Measurements from ENCODE around the gene APRT.
A peak's percentile ranks its signal among the peaks of the same experiment; 100 is the strongest.

APRT gene

DNA sequence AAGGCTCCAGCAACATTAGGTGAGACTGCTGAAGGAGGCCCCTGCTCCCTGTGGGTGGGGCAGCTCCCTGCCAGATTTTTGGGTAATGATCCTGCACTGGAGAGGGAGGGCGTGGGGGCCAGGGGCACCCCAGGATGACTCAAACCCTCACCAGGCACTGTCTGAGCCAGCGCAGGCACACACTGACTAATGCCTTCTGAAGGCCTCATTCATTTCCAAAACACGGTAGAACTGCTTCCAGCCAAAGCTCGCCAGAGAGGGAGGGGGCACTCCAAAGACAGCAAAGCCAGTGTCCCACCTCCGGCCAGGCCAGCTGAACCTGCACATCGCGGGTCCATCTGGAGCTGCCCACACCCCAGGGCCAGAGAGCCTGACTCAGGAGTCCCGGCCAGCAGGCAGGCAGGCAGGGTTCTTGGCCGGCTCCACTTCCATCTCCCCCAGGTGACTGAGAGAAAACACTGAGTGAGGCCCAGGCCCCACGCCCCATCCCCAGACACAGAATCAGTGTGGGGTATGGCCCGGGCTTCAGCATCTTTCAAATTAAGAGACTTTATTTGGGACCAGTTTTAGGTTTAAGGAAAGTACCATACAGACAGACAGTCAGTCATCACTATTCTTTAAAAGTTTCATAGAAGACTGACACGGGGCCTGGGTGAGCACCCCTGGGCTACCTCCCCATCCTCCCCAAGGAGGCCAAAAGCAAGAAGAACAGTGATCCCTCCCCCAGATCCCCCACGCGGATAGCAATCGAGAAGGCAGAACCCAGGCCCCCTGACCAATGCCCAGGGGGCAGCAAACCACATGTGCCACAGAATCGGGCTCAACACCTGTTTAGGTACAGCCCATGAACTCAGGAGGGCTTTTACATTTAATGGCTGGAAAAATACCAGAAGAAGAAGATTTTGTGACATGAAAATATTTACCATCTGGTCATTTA is 29.0 kb downstream of the APRT start:
- Histone ChIP-seq H3K4me3 (ENCODE audit: low read length) (no peak overlapping the region), H3K4me1 (ENCODE audit: insufficient read depth, low read length) (peaks cover 18% of the 10 kb centered on the region; the same call in 1 of the 2 replicates), H3K27me3 (ENCODE audit: insufficient read depth, low read length) (peaks cover 7% of the 10 kb centered on the region), H3K36me3 (ENCODE audit: insufficient read depth, low read length) (no peaks in the 10 kb centered on the region), H3K9ac (ENCODE audit: low read depth, low read length) (no peak overlapping the region), H3K9me3 (ENCODE audit: insufficient read depth, low read depth, low read length) (no peaks in the 10 kb centered on the region), H3K27ac (ENCODE audit: low read depth, low read length) (no peak overlapping the region)
- 79% methylated on average over 16 of the region's 16 CpGs for WGBS

DNA sequence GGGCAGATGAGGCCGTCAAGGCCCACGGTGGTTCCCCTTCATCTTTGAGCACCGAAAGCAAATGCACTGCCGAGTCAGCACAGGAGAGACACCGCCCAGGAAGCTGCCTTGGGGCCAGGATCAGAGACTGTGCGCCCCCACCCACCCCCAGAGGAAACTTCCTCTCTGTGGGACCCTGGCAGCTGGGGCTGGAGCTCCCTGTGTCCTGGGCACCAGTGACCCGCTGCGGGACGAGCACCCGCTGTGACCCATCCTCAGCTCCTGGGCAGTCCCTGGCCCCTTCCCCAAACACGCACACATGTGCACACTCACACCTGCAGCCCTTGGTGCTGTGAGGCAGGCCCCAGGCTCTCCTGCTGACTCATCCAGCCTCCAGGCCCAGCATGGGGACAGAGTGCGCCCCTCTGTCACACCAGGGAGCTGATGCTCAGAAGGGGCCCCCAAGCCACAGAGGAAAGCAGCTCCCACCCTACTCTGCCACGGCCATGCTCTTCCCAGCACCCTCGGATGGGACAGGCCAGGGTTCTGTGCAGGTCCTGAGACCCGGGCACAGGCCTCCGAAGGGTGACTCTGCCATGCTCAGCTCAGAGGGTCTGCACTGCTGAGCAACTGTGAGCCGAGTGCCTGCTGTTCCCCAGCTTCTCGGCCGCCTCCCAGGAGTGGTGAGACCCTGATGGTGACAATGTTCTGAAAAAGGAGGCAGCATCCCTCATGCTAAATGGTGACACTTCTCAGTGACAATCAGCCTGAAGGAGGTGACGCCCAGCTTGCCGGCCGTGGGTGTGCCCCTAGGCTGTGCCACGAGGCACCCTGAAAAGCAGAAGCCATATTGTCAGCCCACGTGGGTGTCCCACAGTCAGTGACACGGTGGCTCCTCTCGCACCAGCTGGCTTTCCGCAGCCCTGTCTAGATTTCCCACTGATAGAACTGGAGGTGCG is 30.3 kb downstream of the APRT start:
- Histone ChIP-seq H3K27ac (ENCODE audit: low read depth, low read length) (no peak overlapping the region), H3K36me3 (ENCODE audit: insufficient read depth, low read length) (no peaks in the 10 kb centered on the region), H3K4me1 (ENCODE audit: insufficient read depth, low read length) (peaks cover 22% of the 10 kb centered on the region; the same call in 1 of the 2 replicates), H3K9me3 (ENCODE audit: insufficient read depth, low read depth, low read length) (no peaks in the 10 kb centered on the region), H3K9ac (ENCODE audit: low read depth, low read length) (no peak overlapping the region), H3K4me3 (ENCODE audit: low read length) (no peak overlapping the region), H3K27me3 (ENCODE audit: insufficient read depth, low read length) (peaks cover 7% of the 10 kb centered on the region)
- WGBS, result 87% methylated on average over 28 of the region's 28 CpGs

DNA sequence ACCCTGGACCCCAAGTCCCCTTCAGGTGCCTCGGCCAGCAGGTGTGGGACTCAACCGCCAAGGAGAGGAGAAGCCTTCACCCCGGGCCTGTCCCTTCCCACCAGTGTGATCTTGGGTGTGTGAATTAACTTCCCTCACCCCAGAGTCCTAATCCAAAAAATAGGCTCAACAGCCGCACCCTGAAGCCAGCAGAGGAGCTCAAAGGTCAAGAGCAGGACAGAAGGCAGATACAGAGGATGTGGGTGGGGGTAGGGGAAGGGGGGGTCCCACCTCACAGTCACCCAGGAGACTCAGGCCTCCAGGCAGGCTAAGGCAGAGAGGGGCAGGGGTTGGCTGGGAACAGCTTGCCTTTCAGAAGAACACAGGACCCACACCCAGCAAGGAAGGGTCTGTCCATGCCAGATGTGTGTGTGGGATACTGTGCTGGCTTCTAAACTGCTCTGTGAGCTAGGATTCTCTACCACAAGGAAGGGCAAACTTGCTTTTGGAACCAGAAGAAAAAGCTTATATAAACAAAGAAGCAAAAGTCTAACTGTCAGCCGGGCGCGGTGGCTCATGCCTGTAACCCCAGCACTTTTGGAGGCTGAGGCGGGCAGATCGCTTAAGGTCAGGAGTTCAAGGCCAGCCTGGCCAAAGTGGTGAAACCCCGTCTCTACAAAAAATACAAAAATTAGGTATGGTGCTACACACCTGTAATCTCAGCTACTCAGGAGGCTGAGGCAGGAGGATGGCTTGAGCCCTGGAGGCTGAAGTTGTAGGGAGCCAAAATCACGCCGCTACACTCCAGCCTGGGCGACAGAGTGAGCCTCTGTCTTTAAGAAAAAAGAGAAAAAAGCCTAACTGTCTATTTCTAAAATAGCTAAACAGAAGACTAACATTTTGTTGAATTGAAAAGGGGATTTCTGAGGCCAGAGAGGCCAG is 31.3 kb downstream of the APRT start:
- no peak overlapping the region for H3K9ac ChIP-seq (ENCODE audit: low read depth, low read length)

DNA sequence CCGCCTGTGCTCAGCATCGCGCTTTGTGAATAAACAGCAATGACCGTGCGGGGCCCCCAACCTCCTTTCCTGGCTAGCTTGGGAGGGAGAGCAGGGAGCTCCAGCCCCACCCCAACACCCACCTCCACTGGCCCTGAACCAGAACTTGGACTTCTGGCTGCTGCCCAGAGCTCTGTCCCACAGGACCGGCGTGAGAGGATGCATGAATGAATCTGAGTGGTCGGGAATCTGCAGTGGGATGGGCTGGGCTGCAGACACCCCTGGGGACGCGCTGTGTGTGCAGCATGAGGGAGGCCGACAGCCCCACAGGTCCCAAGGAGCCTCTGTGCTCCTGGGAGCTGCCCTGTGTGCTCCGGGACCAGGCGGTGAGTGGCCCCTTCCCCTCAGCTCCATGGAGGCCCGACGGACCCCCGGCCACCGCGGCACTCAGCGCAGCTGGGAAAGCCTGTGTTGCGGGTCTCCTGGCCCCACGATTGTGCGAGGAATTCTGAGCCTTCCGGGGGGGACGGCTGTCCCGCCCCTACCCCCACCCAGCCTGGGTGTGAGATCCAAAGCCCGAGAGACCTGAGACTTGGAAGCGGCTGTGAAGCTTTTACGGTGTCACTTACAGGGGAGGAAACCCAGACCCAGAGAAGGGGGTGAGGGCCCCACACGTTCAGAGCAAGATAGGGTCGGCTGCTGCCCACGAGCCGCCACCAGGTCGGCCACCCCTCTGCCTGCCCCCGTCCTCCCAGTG is 32.2 kb downstream of the APRT start:
- Histone ChIP-seq H3K27me3 (ENCODE audit: insufficient read depth, low read length) (no peaks in the 10 kb centered on the region), H3K9me3 (ENCODE audit: insufficient read depth, low read depth, low read length) (no peaks in the 10 kb centered on the region), H3K36me3 (ENCODE audit: insufficient read depth, low read length) (no peaks in the 10 kb centered on the region), H3K4me1 (ENCODE audit: insufficient read depth, low read length) (peaks cover 22% of the 10 kb centered on the region; the same call in 1 of the 2 replicates), H3K4me3 (ENCODE audit: low read length) (no peak overlapping the region), H3K9ac (ENCODE audit: low read depth, low read length) (no peak overlapping the region), H3K27ac (ENCODE audit: low read depth, low read length) (no peak overlapping the region)
- WGBS, result 85% methylated on average over 34 of the region's 34 CpGs

More for the DNA sequence above, 31.3 kb downstream of the APRT start:
- Histone ChIP-seq H3K4me3 (ENCODE audit: low read length) (no peak overlapping the region), H3K4me1 (ENCODE audit: insufficient read depth, low read length) (peaks cover 22% of the 10 kb centered on the region; the same call in 1 of the 2 replicates), H3K27ac (ENCODE audit: low read depth, low read length) (no peak overlapping the region), H3K36me3 (ENCODE audit: insufficient read depth, low read length) (no peaks in the 10 kb centered on the region), H3K27me3 (ENCODE audit: insufficient read depth, low read length) (peaks cover 2% of the 10 kb centered on the region), H3K9me3 (ENCODE audit: insufficient read depth, low read depth, low read length) (no peaks in the 10 kb centered on the region)
- 84% methylated on average over 11 of the region's 13 CpGs for WGBS

DNA sequence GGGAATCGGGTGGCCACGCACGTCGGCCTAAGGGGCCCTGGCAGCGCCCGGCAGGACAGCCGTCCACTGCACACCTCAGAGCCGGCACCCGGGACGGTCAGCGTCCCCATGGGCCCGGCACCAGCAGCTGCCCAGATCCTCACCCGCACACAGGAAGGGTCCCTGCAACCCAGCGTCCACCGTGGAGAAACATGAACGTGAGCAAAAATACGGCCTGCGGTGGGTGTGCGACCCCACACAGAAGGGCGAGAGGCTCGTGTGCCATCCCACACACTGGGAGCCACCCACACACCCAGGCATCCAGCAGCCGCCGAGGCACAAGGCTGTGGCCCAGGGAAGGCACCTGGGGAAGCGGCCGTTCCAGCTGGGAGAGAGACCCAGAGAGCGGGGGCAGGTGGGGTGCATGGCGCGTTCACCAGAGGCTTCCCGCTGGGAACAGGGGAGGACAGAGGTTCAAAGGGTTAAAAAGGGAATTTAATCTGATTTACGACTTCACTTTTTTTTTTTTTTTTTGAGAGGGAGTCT is 33.1 kb downstream of the APRT start:
- 90% methylated on average over 30 of the region's 30 CpGs for WGBS
- Histone ChIP-seq H3K4me3 (ENCODE audit: low read length) (no peak overlapping the region), H3K4me1 (ENCODE audit: insufficient read depth, low read length) (peaks cover 17% of the 10 kb centered on the region; the same call in 1 of the 2 replicates), H3K27ac (ENCODE audit: low read depth, low read length) (no peak overlapping the region), H3K9ac (ENCODE audit: low read depth, low read length) (no peak overlapping the region), H3K36me3 (ENCODE audit: insufficient read depth, low read length) (no peaks in the 10 kb centered on the region), H3K9me3 (ENCODE audit: insufficient read depth, low read depth, low read length) (no peaks in the 10 kb centered on the region), H3K27me3 (ENCODE audit: insufficient read depth, low read length) (no peaks in the 10 kb centered on the region)

DNA sequence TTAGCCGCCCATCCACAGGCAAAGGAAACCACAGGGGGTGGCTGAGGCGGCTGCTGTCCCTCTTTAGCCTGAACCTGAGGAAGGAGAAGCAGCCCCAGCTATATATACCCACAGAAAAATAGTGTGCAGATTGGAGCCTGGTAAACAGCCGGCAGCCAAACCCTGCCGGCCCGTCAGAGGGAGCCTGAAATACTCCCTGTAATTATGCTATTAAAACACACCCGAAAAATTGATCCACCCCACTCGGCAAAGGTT is 33.5 kb downstream of the APRT start:
- peaks cover 13% of the 10 kb centered on the region; the same call in 1 of the 2 replicates for H3K4me1 ChIP-seq (ENCODE audit: insufficient read depth, low read length)
- H3K9me3 ChIP-seq (ENCODE audit: insufficient read depth, low read depth, low read length), result no peaks in the 10 kb centered on the region
- no peak overlapping the region for H3K27ac ChIP-seq (ENCODE audit: low read depth, low read length)
- no peak overlapping the region for H3K9ac ChIP-seq (ENCODE audit: low read depth, low read length)
- H3K27me3 ChIP-seq (ENCODE audit: insufficient read depth, low read length), result no peaks in the 10 kb centered on the region
- no peaks in the 10 kb centered on the region for H3K36me3 ChIP-seq (ENCODE audit: insufficient read depth, low read length)
- WGBS, result 64% methylated on average over 7 of the region's 7 CpGs
- H3K4me3 ChIP-seq (ENCODE audit: low read length), result no peak overlapping the region

DNA sequence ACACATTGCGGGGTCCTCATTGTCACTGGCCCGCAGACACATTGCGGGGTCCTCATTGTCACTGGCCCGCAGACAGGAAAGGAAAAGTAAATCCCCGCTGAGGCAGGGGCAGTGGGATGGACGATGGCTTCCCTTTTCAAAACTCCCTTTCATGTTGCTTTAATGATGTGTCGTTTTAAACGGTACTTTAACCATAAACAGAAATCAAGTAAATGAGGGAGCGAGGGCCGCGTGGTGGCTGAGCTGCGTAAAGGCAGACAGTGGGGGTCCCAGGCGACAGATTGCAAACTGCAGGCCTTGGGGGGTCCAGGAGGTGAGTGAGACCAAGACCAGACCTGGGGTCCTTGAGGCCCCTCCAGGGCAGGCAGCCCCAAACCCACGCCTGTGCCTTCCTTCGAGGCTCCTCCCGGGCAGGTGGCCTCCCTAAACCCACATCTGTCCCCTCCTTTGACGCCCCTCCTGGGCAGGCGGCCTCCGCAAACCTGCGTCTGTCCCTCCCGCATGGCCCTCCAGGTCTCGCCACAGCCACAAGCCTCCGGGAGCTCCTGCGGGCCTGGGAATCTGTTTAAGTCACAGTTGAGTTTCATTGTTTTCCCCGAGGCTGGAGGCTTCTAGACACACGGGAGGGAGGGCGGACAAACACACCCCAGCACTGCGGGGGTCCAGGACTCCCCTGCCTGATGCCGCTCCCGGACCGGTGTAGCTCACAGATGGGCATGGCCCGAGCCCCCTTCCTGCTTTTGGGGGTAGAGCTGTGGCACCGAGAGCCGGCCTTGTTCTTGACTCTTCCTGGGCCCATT is 34.1 kb downstream of the APRT start:
- Histone ChIP-seq H3K4me3 (ENCODE audit: low read length) (no peak overlapping the region), H3K36me3 (ENCODE audit: insufficient read depth, low read length) (no peaks in the 10 kb centered on the region), H3K4me1 (ENCODE audit: insufficient read depth, low read length) (peaks cover 11% of the 10 kb centered on the region; the same call in 1 of the 2 replicates), H3K27me3 (ENCODE audit: insufficient read depth, low read length) (no peaks in the 10 kb centered on the region), H3K9ac (ENCODE audit: low read depth, low read length) (peak overlapping the region; percentile 24; the same call in 1 of the 2 replicates), H3K27ac (ENCODE audit: low read depth, low read length) (0 out of 2 replicates have a peak overlapping the region, but pooled peaks have one; percentile 30), H3K9me3 (ENCODE audit: insufficient read depth, low read depth, low read length) (no peaks in the 10 kb centered on the region)
- 68% methylated on average over 34 of the region's 34 CpGs for WGBS

DNA sequence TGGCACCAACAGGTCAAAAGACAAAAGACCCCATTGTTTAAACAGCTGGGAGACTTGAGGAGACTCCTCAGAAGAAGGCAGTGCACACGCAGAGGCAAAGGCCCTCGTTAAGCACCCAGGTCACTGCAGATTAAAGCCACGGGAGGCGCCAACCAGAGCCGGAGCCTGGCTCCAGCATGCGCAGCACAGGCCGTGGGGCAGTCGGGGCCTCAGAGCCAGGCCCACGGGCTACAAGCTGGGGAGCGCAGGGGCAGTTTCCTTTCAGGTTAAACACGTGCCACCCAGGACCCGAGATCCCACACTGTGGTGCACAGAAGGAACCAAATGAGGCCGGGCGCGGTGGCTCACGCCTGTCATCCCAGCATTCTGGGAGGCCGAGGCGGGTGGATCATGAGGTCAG is 35.9 kb downstream of the APRT start:
- Histone ChIP-seq H3K27ac (ENCODE audit: low read depth, low read length) (no peak overlapping the region), H3K4me3 (ENCODE audit: low read length) (no peak overlapping the region), H3K36me3 (ENCODE audit: insufficient read depth, low read length) (no peaks in the 10 kb centered on the region), H3K27me3 (ENCODE audit: insufficient read depth, low read length) (peaks cover 3% of the 10 kb centered on the region; the same call in 1 of the 2 replicates), H3K4me1 (ENCODE audit: insufficient read depth, low read length) (peaks cover 14% of the 10 kb centered on the region), H3K9me3 (ENCODE audit: insufficient read depth, low read depth, low read length) (no peaks in the 10 kb centered on the region), H3K9ac (ENCODE audit: low read depth, low read length) (no peak overlapping the region)
- 93% methylated on average over 18 of the region's 18 CpGs for WGBS

DNA sequence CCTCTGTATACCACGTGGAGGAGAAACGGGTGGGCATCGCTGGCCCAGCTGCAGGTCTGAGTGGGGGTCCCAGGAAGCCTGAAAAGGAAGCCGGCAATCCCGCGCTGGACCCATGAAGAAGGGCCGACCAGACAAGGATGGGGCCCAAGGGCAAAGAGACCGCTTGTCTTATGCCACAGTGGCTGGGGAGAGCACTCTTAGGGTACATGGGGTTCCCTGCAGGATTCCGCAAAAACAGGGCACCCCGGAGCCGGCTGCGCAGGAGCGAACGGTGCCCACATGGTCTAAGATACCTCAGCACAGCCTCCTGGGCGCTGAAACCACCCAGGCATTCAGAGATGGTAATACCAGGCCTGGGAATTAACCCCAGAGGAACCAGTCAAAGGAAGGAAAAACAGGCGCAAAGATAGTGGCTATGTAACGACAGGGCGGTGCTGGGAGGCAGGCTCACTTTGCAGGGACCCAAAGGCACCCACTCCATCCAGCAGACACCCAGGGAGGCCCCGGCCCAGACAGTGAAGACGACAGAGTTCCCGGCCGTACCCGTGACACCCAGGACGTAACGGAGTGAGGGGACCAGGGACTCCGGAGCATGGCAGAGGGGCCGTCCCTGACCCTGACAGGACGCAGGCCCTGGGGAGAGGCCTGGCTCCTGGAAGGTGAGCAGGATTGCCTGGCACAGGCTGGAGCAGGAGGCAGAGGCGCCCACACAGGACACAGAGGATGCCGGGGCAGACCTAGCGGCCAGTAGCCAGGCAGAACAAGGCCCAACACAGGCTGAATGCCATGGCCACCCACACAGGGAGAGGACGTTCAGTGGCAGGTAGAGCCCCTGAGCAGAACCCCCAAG is 37.0 kb downstream of the APRT start:
- Histone ChIP-seq H3K4me1 (ENCODE audit: insufficient read depth, low read length) (peaks cover 25% of the 10 kb centered on the region), H3K27me3 (ENCODE audit: insufficient read depth, low read length) (peaks cover 8% of the 10 kb centered on the region; the same call in 1 of the 2 replicates), H3K4me3 (ENCODE audit: low read length) (no peak overlapping the region), H3K9ac (ENCODE audit: low read depth, low read length) (no peak overlapping the region), H3K27ac (ENCODE audit: low read depth, low read length) (no peak overlapping the region), H3K36me3 (ENCODE audit: insufficient read depth, low read length) (no peaks in the 10 kb centered on the region), H3K9me3 (ENCODE audit: insufficient read depth, low read depth, low read length) (no peaks in the 10 kb centered on the region)
- WGBS, result 94% methylated on average over 32 of the region's 32 CpGs

Data from HUES64 (cell line).